ENCODE measurements around the gene CYB5R4.

Gene CYB5R4, protein sequence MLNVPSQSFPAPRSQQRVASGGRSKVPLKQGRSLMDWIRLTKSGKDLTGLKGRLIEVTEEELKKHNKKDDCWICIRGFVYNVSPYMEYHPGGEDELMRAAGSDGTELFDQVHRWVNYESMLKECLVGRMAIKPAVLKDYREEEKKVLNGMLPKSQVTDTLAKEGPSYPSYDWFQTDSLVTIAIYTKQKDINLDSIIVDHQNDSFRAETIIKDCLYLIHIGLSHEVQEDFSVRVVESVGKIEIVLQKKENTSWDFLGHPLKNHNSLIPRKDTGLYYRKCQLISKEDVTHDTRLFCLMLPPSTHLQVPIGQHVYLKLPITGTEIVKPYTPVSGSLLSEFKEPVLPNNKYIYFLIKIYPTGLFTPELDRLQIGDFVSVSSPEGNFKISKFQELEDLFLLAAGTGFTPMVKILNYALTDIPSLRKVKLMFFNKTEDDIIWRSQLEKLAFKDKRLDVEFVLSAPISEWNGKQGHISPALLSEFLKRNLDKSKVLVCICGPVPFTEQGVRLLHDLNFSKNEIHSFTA

GRCh38 chr6:83859410-83860358 is at the start of gene CYB5R4:
CYB5R4 (plus strand) TSS chr6:83859689; CDS start chr6:83859783, 94 bp downstream.
- ATAC-seq = peak; percentile 96

DNA sequence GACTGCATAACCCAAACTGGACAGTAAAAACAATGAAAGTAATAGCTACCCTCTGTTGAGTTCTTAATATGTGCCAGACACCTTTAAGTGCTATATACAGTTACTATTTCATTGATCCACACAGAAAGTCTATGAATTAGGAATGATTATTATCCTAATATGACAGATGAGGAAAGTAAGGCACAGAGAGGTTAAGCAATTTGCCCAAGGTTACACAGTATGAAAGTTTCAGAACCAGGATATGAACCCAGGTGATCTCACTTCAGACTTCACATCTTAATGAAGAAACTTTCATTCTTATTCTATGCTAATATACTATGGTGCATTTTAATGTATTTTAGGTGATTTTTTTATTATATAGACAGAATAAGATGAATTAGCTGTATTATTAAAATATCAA is 46.9 kb upstream of the CYB5R4 start:
- ATAC-seq = no peak

DNA sequence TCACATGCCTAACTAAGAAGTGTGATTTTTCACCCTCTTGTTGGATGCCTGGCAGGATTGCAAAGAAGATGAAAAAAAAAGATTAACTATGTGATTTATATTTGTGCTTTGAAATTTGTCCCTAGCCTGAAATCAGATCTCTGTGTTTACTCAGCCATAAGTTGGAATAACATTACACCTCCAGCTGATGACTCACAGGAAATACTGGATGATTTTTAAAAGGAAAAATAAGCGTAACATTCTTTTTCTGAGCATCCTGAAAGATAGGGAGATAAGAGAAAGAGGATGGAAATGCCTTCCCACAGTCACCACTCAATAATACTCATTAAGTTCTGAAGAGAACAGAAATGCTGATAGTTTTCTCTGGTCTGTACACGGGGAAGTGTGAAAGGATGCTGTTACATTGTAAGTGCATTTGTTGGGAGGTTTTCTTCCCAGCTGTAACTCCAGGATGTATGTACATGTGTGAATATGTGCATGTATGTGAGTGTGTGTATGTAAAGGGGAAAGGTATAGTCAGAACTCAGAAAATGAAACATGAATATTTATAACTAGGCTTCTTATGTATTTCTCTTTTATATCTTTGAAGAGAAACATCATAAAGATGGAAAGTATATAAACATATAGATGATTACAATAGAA is 43.7 kb upstream of the CYB5R4 start:
- no peak for ATAC-seq

- ATAC-seq = no peak
These were observed 36.8 kb upstream of the CYB5R4 start for GRCh38 chr6:83822629-83823169.

DNA sequence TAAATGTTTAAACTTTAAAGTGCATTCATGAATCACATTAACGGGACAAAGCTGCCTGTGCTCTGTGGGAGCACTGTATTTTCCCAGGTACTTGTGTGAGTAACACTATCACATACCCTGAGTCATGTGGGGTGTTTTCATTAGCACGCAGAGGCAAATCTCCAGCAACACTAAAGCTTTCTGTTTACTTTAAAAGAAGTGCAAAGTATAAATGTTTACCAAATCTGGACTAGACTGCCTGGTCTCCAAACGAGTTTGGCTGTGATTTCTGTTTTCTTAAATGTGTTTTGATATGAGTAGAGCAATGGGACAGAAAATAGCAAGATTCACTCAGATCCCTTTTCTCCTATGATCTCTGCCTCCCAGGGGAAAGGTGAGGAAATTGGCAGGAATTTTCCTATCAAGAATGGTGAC is 35.1 kb upstream of the CYB5R4 start:
- ATAC-seq = no peak

DNA sequence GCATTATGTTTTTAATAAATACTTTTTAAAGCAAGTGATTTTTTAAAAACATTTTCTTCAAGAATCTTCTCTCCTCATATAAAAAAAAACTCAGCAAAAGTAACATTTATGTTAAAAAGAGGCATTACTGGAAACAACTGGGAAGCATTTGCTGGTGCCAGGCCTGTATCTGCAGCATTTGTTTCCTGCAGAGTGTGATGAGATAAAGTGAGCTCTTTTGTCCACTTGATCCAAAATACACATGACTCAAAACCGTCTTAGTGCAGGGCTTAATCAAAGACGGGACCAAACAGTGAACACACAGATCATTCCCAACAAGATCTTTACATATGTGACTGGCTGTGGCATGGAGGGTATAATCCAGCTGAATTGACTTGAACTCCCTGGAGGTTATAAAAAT is 34.7 kb upstream of the CYB5R4 start:
- ATAC-seq = no peak

DNA sequence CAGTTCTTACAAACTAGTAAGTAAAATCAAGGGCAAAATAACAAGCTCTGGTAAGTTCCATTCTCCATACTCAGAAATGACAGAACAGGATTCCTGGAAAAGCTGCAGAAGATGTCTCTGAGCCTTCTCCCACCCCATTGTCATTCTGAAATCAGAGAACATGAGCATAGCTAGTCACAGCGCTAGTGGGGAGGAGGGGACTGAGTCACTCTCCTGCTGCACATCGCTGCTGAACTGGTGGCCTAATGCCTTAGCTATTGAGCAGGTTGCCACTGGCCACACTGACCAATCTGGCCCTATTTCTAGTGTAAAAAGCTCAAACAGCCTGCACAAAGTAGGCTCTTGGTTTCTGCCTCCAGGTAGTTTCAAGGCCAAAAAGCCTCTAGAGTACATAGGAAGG is 32.4 kb upstream of the CYB5R4 start:
- ATAC-seq = no peak

- ATAC-seq = no peak
These were observed 20.8 kb upstream of the CYB5R4 start for GRCh38 chr6:83838727-83839126.

- no peak for ATAC-seq
These were observed 15.3 kb upstream of the CYB5R4 start for GRCh38 chr6:83844170-83844569.

DNA sequence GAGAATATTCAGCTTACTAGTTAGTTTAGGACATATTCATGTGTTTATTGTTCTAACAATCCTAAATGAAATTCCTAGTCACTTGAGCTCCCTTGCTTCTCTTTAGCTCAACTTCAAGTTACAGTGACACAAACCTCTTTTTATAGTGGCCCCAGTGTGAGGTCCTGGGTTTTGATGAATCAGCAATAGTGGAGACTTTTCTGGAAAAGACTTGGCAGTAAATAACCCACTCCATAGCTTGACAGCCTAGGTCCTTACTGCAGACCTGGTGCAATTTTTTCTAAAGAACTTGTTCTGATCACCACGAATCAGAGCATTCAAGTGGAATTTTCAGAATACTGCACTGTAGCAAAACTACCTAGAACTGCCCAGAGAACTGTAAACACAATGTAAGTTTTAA is 13.2 kb upstream of the CYB5R4 start:
- ATAC-seq = no peak

DNA sequence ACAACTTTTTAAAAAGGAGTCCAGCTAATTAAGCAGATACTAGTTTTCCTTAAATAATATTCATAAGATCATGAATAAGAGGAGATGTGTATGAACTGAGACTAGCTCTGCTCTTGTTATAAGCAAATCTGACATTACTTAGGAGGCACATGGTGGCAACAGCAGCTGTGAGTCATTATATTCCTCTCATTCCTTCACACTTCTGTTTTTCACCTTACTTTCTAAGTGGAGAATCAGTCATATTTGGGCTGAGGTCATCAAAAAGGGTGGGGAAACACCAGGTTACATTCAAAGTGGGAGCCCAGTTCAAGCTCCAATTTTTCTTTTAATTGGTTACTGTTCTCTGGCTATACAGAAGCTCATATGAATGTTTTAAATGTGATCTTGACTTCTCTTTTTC is 12.3 kb upstream of the CYB5R4 start:
- no peak for ATAC-seq

DNA sequence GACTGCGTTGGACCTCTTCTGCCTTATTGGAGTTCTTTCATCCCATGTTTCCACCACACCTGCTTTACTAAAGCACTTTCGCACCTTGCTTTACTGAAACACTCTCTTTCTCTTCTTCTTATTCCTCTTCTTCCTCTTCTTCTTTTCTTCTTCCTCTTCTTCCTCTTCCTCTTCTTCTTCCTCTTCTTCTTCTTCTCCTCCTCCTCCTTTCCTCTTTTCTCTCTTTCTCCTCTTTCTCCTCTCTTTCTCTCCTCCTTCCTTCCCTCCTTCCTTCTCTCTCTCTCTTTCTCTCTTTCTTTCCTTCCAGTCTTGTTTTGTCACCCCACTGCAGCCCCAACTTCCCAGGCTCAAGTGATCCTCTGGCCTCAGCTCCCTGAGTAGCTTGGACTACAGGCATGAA is 10.4 kb upstream of the CYB5R4 start:
- ATAC-seq = no peak

DNA sequence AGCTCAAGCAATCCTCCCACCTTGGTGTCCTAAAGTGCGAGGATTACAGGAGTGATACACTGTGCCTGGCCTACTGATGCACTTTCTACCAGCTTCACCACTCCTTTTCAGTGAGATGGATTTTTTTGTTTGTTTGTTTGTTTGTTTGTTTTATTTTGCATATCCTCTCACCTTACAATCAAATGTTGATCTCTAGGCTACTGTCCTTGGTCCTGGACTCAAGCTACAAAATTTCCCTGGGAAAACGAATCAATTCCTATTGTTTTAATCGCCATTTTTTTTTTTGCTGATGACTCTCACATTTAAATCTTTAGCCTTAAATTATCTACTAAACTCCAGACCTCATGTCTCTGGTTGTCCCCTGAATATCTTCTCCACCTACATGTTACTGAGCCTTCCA is 9.9 kb upstream of the CYB5R4 start:
- ATAC-seq = no peak

DNA sequence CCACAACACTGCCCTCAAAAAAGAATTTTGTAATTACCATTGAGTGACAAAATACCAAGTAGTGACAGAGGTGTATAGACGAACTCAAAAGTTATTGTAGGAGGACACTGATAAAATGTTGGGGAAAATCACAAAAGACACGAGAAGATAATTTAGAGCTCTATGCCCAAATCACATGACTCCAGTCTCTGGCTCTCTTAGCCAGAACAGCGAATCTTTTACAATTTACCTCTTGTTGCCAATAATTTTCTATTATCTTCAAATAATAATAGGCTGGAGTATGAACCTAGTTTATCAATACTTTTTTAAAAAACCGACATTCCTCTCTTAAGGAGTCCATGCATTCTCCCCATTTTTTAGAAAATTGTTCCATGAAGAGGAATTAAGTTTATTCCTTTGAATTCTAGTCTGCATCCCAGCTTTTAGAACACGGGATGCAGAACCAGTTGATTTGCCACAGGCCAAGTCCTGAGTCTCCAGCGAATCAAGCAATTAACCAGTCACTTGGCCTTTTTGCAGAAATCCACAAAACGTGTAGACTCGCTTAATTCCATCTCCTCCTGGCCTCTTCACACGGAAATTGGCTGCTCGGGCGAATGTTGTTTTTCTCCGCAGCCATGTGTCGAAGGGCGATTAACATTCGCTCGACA is 6.8 kb upstream of the CYB5R4 start:
- no peak for ATAC-seq

DNA sequence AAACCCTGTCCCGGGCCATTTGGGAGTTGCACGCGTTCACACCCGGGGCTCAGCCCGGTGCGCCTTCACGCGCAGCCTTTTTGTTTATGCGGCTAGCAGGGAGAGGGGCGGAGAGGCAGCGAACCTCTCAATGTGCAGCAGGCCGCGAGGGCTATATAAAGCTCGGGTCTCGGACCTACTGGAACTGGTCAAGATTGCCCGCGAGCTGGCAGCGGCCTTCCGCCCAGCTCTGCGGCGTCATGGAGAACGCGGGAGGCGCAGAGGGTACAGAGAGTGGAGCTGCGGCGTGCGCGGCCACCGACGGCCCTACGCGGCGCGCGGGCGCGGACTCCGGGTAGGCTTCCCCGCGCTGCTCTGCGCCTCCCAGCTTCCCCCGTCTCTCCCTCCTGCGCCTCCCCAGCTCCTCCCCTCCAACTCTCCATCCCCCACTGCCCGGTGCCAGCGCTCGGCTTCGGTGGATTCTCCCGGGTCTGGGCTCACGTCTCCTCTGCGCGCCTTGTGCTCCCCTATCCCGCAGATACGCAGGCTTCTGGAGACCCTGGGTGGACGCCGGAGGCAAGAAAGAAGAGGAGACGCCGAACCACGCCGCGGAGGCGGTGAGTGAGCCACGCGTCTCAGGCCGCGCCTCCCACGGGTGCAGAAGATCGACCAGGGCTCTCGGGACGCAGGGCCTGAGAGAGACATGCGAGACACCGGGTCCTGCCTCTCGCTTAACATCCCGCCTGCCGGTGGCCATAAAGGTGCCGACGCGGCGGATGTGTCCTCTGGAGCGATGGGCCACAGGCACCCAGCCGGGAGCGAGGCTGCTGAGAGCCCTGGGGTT is 6.1 kb upstream of the CYB5R4 start, which contains the start of gene RIPPLY2:
TSS of gene RIPPLY2 (plus strand) at position 183 of the 823 bp plus-strand sequence. CDS start at position 240, 57 bp downstream.
- ATAC-seq = peak; percentile 13 to 48

GRCh38 chr6:83854001-83854501 is 5.4 kb upstream of the CYB5R4 start:
- ATAC-seq = no peak

DNA sequence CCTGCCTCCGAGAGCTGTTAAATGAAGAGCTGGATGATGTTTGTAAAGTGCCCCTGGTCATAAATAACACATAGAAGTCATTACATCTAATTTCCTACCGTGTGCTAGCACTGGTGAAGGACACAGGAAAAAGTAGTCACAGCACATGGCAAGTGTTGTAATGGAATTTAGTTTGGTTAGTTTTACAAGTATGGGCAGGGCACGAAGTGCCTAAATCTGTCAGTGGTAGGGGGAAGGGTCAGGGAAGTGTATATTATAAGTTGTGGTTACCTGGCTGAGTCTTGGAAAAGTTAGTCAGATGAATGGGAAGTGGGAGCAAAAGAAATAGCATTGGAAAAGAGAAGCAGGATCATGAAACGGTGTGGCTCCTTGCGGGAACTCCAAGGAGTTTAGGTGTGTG is 4.7 kb upstream of the CYB5R4 start:
- no peak for ATAC-seq

DNA sequence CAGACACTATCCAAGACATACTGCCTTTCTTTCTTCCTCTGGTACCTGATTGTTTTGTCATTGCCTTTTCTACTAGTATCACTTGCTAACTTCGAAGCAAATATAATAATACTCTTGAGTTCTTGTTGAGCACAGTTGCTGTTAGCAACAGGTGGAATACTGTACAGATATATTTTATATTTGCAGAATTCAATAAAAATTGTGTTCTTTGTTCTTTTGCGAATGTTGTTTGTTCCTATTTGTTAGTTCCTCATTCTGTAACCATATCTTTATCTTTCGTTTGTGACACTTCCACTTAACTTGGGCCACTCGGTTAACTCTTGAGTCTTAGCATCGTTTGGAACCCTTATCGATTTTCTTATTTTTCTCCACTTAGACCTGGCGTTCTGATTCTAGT is 868 bp downstream of the CYB5R4 start:
- ATAC-seq = no peak

DNA sequence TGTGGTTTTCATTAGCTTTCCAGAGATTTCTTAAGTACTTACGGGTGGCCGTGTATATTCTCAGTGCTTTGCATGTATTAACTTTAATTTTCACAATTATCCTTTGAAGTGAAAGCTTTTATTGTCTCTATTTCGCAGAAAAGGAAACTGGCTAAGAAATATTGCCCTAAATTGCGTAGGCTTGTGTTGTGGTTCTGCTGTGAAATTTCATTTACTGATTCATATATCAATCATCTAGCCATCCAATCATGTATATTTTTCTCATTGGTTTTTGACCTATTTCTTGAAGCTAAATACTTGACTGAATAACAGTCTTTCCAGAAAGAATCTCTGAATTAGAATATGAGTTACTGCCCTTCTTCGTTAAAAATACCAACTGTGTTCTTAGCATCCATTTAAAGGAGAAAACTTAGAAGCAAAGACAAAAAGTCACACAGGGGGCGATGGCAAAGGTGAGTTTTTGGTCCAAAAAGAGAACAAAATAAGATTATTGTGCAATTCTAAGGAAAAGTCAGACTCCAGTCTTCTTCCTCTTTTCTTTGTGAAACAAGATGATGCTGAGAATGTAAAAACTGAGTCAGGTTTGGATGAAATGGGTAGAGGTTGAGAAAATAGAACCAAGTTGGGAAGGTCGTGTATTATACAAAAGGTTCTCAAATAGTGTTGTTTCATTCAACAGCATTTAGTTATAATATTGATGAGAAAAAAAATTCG is 1.4 kb downstream of the CYB5R4 start:
- ATAC-seq = no peak

DNA sequence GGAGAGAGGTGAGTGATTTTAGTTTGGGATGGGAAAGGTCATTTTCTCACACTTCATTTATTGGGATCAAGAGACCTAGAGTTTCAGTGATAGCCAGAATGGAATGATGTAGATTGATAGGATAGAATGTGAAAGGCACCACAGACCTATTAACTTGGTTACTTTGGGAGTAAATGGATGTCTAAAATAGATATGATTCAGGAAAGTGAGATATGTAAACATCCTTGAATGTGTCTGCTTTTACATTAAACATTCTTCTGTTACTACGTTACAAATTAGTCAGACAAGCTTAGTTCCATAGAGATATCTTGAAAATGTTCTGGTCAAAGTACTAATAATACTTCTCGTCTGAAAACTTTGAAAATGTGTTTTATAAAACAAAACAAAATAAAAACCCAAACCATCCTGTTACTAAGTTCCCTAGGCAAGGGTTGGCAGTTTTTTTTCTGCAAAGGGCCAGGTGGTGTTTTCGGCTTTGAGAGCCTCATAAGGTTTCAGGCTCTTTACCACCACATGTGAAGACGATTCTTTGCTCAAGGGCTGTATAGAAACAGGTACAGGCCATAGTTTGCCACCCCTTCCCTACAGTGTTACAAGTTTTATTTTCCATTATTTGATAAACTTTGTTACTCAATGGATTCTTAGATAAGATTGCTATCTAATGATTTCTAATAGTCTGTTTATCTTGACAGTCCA is 3.4 kb downstream of the CYB5R4 start:
- ATAC-seq = no peak
